SH-SY5Y (cell line): Measurements from ENCODE around the gene RPRD1B.

Source experiments
- GATA2 ChIP-seq: IDR thresholded peaks from 2 replicates; pipeline ENCODE4 v1.6.1; 2011; ENCODE audit warnings: mild to moderate bottlenecking, low read depth, low read length
- GATA3 ChIP-seq: IDR thresholded peaks from 2 replicates; pipeline ENCODE4 v1.6.1; 2011; ENCODE audit warnings: low read depth, mild to moderate bottlenecking, low read length, moderate library complexity

- no peak for TF ChIP-seq GATA3
- TF ChIP-seq GATA2, result no peak
These were observed 51.5 kb downstream of the RPRD1B start for GRCh38 chr20:38085026-38085425.
